GM21528 (cell line): Measurements from ENCODE around the gene RNASEH2A.
"Not testable (repeated sequence)": the region's sequence is repeated elsewhere in the genome, so short reads cannot be mapped to it uniquely, and the experiment has no call there.

Source experiments
- ATAC-seq: cut with Tn5 transposase; IDR thresholded peaks from one replicate; pipeline ENCODE4 v1.9.1; 2021; ENCODE audit warnings: mild to moderate bottlenecking, moderate library complexity; ENCODE audit not compliant: unreplicated experiment, low FRiP score

Gene RNASEH2A

DNA sequence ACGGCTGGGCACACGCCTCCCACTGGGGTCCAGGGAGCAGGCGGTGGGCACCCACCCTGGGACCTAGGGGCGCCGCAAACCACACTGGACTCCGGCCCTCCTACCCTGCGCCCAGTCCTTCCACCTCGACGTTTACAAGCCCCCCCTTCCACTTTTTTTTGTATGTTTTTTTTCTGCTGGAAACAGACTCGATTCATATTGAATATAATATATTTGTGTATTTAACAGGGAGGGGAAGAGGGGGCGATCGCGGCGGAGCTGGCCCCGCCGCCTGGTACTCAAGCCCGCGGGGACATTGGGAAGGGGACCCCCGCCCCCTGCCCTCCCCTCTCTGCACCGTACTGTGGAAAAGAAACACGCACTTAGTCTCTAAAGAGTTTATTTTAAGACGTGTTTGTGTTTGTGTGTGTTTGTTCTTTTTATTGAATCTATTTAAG lies 13.5 kb upstream of the RNASEH2A start:
- ATAC-seq, result no peak

- peak; percentile 33 for ATAC-seq
These were observed 12.8 kb upstream of the RNASEH2A start for GRCh38 chr19:12793290-12794195.

DNA sequence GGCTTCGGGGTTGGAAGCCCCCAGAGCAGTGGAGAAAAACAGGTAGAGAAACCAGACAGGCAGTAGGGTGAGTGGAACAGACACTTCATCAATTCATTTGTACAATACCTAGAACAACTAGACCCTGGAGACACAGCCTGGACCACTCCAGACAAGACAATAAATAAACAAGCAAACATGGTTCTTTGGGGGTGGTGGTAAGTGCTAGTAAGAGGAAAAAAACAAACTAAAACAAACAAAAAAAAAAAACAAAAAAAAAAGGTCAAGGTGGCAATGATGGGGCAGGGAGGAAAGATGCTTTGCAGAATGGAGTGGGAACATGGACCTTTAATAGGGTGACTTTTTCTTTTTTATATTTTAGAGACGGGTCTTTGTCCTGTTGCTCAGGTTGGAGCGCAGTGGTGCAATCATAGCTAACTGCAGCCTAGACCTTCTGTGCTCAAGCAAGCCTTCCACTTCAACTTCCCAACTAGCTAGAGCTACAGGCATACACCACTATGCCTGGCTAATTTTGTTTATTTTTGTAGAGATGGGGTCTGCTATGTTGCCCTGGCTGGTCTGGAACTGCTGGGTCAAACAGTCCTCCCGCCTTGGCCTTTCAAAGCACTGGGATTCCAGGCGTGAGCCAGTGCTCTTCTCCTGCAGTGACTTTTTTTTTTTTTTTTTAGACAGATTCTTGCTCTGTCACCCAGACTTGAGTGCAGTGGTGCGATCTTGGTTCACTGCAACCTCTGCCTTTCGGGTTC lies 12.0 kb upstream of the RNASEH2A start:
- ATAC-seq, result no peak

GRCh38 chr19:12794971-12795381 lies 11.4 kb upstream of the RNASEH2A start:
- no peak for ATAC-seq

GRCh38 chr19:12796146-12797071 lies 10.0 kb upstream of the RNASEH2A start:
- no peak for ATAC-seq

DNA sequence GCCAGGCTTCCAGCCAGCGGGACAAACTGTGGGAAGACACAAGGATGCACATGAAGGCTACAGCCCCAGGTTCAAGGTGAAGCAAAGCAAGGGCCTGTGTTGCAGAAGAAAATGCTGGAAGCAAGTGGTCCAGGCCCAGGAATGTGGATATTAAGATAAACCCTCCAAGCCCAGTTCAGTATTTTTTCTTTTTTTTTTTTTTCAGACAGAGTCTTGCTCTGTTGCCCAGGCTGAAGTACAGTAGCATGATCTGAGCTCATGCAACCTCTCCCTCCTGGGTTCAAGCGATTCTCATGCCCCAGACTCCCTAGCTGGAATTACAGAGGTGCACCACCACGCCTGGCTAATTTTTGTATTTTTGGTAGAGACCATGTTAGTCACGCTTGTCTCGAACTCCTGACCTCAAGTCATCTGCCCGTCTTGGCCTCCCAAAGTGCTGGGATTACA lies 9.2 kb upstream of the RNASEH2A start:
- ATAC-seq, result no peak

DNA sequence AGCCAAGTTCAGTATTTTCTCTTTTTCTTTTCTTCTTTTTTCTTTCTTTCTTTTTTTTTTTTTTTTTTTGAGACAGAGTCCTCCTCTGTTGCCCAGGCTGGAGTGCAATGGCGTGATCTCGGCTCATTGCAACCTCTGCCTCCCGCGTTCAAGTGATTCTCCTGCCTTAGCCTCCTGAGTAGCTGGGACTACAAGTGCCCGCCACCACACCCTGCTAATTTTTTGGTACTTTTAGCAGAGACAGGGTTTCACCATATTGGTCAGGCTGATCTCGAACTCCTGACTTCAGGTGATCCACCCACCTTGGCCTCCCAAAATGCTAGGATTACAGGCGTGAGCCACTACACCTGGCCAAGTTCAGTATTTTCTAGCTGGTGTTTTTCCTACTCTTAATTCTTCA lies 8.8 kb upstream of the RNASEH2A start:
- not testable (repeated sequence) for ATAC-seq

- ATAC-seq, result no peak
These were observed 6.5 kb upstream of the RNASEH2A start for GRCh38 chr19:12799742-12800465.

DNA sequence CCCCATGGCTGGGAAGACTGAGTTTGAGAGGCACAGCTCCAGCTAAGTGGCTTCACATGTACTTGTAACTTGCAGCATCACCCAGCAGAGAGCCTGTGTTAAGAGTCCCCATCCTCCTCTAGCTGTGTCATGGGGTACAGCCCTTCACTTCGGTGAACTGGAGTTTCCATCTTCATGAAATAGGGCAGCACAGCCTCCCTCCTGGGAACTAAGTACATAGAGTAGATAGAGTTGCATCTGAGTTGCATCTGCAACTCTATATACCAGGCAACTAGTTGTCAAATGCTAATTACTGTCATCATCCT lies 6.0 kb upstream of the RNASEH2A start:
- no peak for ATAC-seq

GRCh38 chr19:12800923-12801465 lies 5.4 kb upstream of the RNASEH2A start:
- ATAC-seq, result no peak

DNA sequence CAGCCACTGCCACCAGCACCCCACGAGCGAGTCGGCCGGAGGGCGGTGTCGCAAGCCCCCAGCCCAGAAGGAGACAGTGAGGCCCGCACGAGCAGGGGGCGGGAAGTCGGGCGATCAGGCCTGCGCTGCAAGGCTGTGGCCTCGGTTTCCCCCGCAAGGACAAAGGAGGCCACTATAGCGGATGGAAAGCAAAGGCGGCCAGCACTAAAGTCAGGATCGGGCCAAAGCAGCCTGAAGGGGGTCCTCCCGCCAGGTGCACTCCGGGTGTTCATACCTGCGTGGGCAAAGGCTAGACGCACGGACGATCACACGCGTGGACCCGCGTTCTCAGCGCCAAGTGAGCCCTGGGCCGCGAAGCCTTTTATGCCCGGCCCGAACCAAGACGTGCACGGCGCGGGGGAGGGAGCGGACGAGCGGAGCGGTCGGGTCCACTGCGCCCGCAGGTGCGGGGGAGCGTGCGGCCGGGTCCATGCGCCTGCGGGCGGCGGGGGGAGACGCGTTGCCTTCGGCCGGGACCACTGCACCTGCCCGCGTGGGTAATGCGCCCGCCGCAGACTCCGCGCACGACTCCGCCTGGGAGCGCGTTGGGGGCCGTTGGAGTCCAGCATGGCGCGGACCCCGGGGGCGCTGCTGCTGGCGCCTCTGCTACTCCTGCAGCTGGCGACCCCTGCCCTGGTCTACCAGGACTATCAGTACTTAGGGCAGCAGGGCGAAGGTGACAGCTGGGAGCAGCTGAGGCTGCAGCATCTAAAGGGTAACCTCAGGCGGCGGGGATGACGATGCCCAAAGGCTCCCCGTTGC lies 4.7 kb upstream of the RNASEH2A start, which contains the start of the genes PRDX2 and THSD8:
TSS of gene PRDX2 (minus strand) at position 335 of the 801 bp plus-strand sequence. CDS start 539 bp downstream, outside the sequence.
TSS of gene THSD8 (plus strand) at position 604 of the 801 bp plus-strand sequence. CDS start at position 607, 3 bp downstream.
- no peak for ATAC-seq

DNA sequence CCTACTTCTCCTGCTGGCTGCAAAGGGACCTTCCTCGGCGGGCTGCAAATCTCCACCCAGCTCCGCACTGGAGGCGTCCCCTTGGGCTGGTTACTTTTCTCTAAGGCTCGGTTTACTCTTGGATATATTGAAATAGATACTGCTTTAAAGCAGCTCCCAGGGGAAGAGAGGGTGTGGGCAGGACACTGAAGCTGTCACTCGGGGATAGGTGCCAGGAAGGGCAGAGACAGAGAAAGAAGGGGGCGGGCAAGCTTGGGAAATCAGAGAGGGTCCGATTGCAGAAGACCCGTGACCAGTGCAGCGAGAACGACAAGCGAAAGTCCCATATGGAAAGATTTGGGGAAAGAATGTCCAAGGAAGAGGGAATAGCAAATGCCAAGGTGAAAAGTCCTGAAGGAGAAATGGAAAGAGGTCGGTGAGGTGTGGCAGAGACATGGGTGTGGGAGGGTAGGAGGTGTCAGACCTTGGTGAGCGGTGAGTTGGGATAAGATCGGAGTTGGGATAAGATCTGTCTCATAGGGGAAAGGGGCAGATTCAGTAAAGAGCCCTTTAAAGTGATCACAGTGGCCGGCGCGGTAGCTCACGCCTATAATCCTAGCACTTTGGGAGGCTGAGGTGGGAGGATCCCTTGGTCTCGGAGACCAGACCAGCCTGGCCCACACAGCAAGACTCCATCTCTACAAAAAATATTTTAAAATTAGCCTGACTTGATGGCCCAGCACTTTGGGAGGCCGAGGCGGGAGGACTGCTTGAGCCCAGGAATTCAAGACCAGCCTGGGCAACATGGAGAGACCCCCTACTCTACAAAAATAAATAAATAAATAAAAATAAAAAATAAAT lies 3.9 kb upstream of the RNASEH2A start:
- ATAC-seq, result no peak

GRCh38 chr19:12804051-12804450 lies 2.3 kb upstream of the RNASEH2A start:
- ATAC-seq, result no peak

DNA sequence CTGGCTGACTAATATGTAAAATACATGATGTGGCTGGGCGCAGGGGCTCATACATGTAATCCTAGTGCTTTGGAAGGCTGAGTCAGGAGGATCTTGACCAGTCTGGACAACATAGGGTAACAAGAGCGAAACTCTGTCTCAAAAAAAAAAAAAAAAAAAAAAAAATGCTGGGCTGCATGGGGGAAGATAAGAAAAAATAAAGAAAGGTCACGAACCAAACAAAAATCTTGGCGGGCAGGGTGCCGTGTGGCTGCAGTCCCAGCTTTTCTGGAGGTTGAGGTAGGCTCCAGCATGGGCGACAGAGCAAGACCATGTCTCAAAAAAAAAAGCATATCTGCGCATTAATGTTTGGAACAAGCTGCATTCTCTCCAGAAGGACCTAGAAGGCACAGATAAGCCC lies 8.7 kb downstream of the RNASEH2A start:
- ATAC-seq, result no peak

DNA sequence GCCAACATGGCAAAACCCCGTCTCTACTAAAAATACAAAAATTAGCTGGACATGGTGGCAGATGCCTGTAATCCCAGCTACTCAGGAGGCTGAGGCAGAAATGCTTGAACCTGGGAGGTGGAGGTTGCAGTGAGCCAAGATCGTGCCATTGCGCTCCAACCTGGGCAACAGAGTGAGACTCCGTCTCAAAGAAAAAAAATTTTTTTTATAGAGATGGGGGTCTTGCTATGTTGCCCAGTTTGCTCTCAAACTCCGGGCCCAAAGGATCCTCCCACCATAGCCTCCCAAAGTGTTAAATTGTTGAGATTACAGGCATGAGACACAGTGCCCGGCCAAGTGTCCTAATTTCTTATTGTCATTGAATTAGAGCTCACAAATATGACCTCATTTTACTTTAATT lies 10.8 kb downstream of the RNASEH2A start:
- not testable (repeated sequence) for ATAC-seq

DNA sequence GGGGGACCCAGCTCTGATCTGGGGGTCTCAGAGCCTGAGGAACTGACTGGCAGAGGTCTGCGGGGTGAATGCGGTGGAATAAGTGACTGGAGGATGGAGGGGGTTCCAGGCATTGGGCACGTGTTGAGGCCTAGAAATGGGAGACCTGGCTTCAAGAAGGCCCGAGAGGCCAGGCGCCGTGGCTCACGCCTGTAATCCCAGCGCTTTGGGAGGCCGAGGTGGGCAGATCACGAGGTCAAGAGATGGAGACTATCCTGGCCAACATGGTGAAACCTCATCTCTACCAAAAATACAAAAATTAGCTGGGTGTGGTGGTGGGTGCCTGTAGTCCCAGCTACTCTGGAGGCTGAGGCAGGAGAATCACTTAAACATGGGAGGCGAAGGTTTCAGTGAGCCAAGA lies 11.4 kb downstream of the RNASEH2A start:
- not testable (repeated sequence) for ATAC-seq

GRCh38 chr19:12821761-12822160 lies 15.4 kb downstream of the RNASEH2A start:
- ATAC-seq, result no peak
